ENCODE results near the gene FGR.
A peak's percentile ranks its signal among the peaks of the same experiment; 100 is the strongest.
"Not testable (repeated sequence)": the region's sequence is repeated elsewhere in the genome, so short reads cannot be mapped to it uniquely, and the experiment has no call there.

FGR gene

GRCh38 chr1:27659497-27660299 lies 24.7 kb upstream of the FGR start:
- peak; percentile 51 to 79 (median 68) for DNase-seq

DNA sequence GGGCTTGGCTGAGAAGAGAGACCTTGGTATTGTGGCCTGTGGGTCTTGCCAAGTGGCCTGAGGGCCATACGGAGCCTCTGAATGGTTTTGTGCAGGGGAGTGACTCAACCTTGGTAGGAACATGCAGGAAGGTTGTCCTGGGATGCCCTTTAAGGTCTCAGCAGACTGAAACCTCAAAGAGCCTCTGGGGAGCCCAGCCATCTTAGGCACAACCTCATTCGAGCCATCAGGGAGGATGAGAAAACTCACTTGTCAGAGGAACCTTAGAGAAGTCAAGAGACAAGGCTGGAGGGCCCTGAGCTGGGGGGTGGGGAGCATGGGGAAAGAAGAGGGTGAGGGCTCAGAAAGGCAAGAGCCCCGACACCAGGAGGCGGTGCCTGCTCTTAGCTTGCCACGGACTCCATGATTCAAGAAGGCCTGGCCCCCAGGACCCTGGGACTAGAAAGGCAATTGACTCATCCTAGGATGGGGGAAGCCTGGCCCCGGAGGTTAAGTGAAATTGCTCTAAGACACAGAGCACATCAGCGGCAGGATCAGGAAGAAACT lies 24.0 kb upstream of the FGR start:
- DNase-seq = peak in 1 of 4 experiments; percentile 26

DNA sequence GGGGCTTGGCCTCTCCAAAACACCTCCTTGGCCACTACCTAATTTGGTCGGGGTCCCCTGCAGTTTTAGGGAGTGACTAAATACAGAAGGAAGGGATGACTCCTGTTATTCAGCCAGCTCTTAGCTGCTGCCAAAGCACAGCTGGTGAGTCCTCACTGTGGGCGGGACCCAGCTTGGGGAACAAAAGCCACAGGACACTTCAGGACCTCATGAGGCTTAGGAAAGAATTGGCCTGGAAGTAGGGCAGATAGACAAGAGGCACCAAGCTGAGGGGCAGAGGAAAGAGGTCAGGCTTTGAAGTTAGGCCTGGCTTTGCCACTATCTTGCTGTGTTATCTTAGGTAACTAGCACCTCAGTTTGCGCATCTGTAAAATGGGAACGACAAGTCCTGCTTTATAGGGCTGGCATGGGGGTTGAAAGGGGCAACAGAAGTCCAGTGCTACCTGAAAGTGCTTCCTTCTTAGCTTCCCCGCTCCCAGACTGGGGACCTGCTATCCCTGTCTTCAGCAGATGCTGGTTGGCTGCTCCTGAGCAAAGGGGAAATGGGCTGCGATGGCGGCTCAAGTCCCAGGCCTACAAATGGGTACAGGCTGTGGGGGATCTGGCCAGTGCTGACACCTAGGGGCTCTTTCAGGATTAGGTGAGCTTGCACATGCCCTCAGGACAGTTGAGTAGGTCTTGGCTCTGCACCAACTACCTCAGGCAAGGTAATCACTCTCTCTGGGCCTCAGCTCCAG lies 21.3 kb upstream of the FGR start:
- no peak for DNase-seq

DNA sequence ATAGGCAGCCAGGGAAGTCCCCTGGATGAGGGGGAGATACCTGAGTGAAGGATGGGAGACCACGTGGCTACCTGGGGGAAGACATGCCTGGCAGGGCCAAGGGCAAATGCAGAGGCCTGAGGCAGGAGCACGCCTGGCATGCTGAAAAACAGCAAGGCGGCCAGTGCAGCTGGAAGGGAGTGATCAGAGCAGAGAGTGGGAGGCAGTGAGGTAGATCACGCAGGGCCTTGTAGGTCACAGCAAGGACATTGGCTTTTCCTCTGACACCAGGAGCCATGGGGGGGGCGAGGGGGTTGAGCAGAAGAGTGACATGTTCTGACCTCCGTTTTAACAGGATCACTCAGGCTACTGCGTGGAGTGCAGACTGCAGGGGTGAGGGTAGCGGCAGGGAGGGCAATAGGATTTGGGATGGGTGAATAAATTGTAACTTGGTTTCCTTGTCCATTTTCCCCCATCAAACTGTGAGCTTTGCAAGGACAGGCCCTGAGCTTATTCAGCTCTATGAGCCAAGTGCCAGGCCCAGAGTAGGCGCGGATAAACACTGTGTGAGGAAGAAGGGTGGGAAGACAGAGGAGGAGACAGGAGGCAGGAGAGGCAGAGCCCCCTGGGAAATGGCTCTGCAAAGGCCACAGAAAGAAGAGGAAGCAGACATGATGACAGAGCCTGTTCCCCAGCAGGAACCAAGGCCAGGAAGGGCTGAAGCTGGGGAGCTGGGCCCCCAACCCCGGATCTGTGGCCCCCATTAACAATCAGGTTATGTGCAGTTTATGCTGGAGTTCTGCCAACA lies 20.4 kb upstream of the FGR start:
- no peak for DNase-seq

- DNase-seq = no peak
These were observed 17.3 kb upstream of the FGR start for GRCh38 chr1:27652111-27652864.

DNA sequence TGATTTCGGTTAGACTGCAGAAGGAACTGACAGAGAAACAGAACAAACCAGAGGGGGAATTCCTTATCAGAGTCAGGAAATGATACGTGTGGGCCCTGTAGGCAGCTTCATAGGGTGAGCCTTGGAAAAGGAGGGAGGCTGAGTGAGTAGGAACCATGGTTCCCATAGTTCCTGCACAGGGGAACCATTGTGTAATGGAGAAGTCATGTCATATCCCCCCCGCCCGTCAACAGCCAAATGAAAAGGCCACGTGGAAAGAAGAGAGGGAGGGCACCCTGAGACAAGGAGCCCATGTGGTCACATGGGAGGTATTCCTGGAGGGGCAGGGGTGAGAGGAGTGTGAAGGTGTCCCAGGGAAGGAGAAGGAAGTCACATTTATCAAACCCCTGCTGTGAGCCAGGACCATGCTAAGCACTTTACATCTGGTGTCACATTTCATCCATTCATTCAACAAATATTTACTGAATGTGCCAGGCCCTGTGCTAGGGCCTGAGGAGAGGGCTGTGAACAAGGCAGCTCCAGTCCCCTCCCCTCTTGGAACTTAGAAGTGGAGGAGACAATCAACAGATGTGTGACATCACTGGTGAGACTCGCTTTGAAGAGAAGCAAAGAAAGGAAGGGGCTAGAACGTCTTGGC lies 15.7 kb upstream of the FGR start:
- no peak for DNase-seq

- DNase-seq = no peak
These were observed 15.2 kb upstream of the FGR start for GRCh38 chr1:27650171-27650538.

- DNase-seq = no peak
These were observed 14.3 kb upstream of the FGR start for GRCh38 chr1:27649306-27649635.

DNA sequence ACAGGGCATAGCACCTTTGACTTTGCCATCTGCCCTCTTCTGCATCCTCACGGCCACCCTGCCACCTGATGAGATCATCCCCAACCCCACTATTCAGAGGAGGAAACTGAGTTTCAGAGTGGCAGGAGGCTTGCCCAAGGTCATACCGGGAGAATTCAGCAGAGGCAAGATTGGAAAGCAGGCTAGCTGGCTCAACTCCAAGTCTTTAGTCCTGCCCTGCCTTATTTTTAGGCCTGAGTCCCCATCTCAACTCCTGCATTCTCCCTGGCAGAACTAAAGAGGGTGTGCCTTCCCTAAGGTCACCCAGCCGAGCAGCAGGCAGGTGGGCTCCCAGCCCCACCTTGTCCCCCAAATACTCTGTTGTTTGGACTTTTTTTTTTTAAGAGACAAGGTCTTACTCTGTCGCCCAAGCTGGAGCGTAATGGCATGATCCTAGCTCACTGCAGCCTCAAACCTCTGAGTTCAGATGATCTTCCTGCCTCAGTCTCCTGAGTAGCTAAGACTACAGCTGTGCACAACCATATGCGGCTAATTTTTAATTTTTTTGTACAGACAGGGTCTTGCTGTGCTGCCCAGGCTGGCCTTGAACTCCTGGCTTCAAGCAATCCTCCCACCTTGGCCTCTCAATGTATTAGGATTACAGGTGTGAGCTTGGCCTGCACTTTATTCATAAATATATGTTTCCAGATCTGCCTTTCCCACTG lies 13.8 kb upstream of the FGR start:
- no peak for DNase-seq

GRCh38 chr1:27647328-27647727 lies 12.3 kb upstream of the FGR start:
- no peak for DNase-seq

DNA sequence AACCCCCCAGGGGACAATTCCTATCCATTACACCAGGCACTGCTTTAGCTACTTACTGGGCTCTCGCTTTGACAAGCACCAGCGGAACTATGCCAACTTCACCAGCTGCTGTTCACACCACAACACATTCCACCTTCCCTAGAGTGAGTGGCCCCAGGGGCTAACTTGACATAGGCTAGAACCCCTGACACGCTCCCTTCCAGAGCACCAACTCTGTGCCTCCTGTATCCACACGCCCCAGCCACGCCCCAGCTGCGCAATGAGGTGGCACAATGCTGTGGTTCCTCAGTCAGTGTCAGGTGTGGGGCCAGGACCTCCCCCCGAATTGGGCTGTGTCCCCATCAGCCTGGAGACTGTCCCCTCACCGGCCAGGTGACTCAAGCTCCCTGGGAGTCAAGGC lies 11.7 kb upstream of the FGR start:
- DNase-seq = no peak

DNA sequence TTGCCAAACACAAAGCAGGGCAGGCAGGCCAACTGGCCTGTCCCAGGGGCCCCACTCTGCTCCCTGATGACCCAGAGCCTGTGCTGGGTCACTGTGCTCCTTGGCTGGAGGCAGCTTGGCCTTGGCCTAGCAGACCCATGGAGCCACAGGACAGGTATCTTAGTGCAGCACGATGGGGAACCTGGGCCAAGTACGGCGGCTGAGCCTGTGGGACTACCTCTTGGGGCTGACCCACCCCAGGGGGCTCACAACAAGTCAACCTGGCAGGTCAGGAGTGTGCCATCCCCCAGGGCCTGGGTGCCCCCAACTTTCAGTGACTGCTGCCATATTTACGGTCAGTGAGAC lies 10.1 kb upstream of the FGR start:
- no peak for DNase-seq

GRCh38 chr1:27644369-27645070 lies 9.5 kb upstream of the FGR start:
- no peak for DNase-seq

DNA sequence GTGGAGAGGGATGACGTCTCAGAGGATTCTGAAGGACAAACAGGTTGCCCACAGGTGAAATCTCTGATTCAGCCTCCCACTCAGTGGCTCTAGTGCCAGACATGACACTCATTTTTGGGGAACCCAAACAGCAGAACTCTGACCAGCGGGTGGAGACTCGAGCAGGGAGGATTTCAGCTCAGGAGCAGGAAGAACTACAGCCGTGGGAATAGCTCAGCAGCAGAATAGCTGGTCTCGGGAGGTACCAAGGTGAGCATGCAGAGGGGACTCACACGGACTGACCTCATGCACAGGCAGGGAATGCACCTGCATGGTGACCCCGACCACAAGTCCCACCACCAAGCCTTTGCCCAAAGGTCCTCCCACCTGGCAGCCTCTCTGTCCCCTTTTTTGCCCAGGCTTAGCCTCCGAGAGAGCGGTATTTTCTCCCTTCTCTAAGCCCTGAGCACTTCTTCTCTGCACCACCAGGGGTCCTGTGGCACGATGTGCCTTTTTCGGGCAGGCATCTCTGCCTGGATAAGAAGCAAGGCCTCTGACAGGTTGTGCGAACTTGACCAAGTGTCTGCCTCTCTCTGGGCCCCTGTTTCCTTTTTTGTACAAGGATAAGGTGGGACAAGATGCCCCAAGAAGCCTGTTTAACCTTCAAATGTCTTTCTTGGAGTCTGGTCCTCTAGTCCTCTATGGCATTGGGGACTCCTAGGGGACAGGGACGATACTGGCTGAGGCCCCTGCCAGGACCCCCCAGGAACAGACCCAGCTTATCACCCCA lies 8.8 kb upstream of the FGR start:
- peak; percentile 22 to 58 (median 33) for DNase-seq

DNA sequence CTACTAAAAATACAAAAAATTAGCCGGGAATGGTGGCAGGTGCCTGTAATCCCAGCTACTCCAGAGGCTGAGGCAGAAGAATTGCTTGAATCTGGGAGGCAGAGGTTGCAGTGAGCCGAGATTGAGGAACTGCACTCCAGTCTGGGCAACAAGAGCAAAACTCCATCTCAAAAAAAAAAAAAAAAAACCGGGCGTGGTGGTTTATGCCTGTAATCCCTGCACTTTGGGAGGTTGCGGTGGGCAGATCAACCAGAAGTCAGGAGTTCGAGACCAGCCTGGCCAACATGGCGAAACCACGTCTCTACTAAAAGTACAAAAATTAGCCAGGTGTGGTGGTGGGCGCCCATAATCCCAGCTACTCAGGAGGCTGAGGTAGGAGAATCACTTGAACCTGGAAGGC lies 5.5 kb upstream of the FGR start:
- not testable (repeated sequence) for DNase-seq

DNA sequence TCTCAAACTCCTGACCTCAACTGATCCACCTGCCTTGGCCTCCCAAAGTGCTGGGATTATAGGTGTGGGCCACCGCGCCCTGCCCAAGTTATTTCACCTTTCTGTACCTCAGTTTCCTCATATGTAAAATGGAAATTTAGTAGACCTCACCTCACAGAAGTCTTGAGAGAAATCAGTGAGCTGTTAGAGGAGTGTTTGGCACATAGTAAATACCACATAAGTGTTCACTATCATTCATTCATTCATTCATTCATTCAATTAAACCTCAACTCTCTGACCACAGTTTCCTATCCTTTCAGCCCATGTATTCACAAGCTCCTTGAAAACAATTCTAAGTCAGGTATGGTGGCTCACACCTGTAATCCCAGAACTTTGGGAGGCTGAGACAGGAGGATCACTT lies 3.8 kb upstream of the FGR start:
- no peak for DNase-seq

DNA sequence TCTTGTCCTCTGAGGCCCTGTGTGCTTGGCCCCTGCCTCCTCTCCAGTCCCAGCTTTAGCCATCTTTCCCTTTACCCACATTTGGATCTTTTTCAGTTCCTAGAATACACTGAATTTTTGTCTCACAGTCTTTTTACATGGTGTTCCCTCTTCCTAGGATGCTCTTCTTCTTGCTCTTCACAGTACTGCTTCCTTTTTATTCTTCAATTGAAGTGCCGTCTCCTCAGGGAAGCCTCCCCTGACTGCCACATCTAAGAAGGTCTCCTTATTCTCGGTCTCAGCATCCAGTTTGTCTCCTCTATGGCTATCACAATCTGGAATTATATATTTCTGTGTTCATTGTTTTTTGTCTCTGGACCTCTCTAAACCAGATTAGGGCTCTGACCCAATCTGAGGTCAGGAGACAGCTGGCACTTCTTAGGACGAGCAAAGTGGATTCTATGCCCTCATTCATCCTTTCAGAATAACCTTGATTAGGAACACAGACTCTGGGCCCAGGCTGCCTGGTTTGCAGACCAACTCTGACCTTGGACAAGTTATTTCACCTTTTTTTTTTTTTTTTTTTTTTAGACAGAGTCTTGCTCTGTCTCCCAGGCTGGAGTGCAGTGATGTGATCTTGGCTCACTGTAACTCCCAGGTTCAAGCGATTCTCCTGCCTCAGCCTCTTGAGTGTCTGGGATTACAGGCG lies 3.2 kb upstream of the FGR start:
- no peak for DNase-seq

GRCh38 chr1:27635396-27636142 lies 584 bp upstream of the FGR start:
- no peak for DNase-seq

All from activated naive CD4-positive, alpha-beta T cell (primary cell).